B cell (primary cell): ENCODE data around the gene CBARP. TPM values are rescaled to one million over a fixed set of nuclear protein-coding genes. Genes with fewer than 3 reads are reported as not detected.
A peak's percentile ranks its signal among the peaks of the same experiment; 100 is the strongest.

ENCODE experiments used
- ATAC-seq: fragments of 200-7000 bp; cut with Tn5 transposase; one replicate; pipeline ENCODE4 v1.10.0; 2021; ENCODE audit warnings: low read depth, mild to moderate bottlenecking, moderate number of reproducible peaks, moderate library complexity
- CTCF ChIA-PET: fragments of 350-600 bp; sonication (Branson Sonifier 250); formaldehyde crosslinking; loops from one replicate; lab custom pipeline; 2021; ENCODE audit warnings: antibody characterized with exemption, inconsistent platforms; lab: Charles Lee
- POLR2A ChIA-PET: fragments of 350-600 bp; sonication (Branson Sonifier 250); formaldehyde crosslinking; loops from one replicate; lab custom pipeline; 2021; ENCODE audit warnings: antibody characterized with exemption; lab: Charles Lee
- DNase-seq: peaks from one replicate; pipeline ENCODE4 v3.0.0; 2013
- H2AFZ ChIP-seq: 2 replicates; pipeline ENCODE4 v1.6.1; 2012; ENCODE audit warnings: mild to moderate bottlenecking, low read depth, low read length; ENCODE audit not compliant: insufficient read depth, poor library complexity, severe bottlenecking
- H3K27ac ChIP-seq, 2 donors: 1 replicate in 1 of 2; 2 replicates in 1 of 2; pipeline ENCODE4 v1.5.1; 2012 to 2013; ENCODE audit warnings: low read length in 2 of 2, mild to moderate bottlenecking in 2 of 2, moderate library complexity in 1 of 2
- H3K27me3 ChIP-seq, 4 experiments: fragments of 200-600 bp in 1 of 4; sonication (generic) in 1 of 4; replicated peaks in 1 of 4; 1 replicate in 2 of 4; 2 replicates in 2 of 4; pipeline versions ENCODE4 v1.6.1 to v1.7.0; 2013 to 2016; ENCODE audit warnings: low read length in 3 of 4, mild to moderate bottlenecking in 2 of 4, mixed read lengths in 1 of 4, moderate library complexity in 1 of 4; ENCODE audit not compliant: insufficient read depth in 4 of 4, control insufficient read depth in 3 of 4; ENCODE audit errors: control extremely low read depth in 1 of 4
- H3K36me3 ChIP-seq, 2 experiments: replicated peaks in 1 of 2; 1 replicate in 1 of 2; 2 replicates in 1 of 2; pipeline versions ENCODE4 v1.6.1 to v1.7.1; 2013; ENCODE audit warnings: low read length in 1 of 2; ENCODE audit not compliant: insufficient read depth in 2 of 2, control insufficient read depth in 1 of 2; ENCODE audit errors: control extremely low read depth in 1 of 2, extremely low read depth in 1 of 2
- H3K4me1 ChIP-seq, 2 donors: fragments of 200-600 bp in 1 of 2; sonication (generic) in 1 of 2; 1 replicate in 1 of 2; 2 replicates in 1 of 2; pipeline versions ENCODE4 v1.5.1 to v1.6.1; 2013 to 2017; ENCODE audit warnings: low read length in 2 of 2; ENCODE audit not compliant: control insufficient read depth in 2 of 2, insufficient read depth in 2 of 2
- H3K4me2 ChIP-seq: replicated peaks from 2 replicates; pipeline ENCODE3; 2012; ENCODE audit warnings: mild to moderate bottlenecking, low read depth, low read length; ENCODE audit not compliant: poor library complexity, severe bottlenecking
- H3K4me3 ChIP-seq, 5 experiments: fragments of 200-600 bp in 1 of 5; sonication (generic) in 1 of 5; 1 replicate in 3 of 5; 2 replicates in 2 of 5; pipeline versions ENCODE4 v1.5.1 to v1.7.0; 2011 to 2016; ENCODE audit warnings: low read length in 4 of 5, mild to moderate bottlenecking in 4 of 5, low read depth in 2 of 5, control low read depth in 1 of 5, moderate library complexity in 1 of 5; ENCODE audit not compliant: insufficient read depth in 1 of 5; ENCODE audit errors: control extremely low read depth in 1 of 5, extremely low read depth in 1 of 5
- H3K79me2 ChIP-seq: fragments of 200-600 bp; sonication (generic); one replicate; pipeline ENCODE4 v1.6.0; 2016; ENCODE audit warnings: low read length; ENCODE audit not compliant: control insufficient read depth, insufficient read depth
- H3K9ac ChIP-seq: fragments of 200-600 bp; sonication (generic); 2 replicates; pipeline ENCODE4 v1.6.1; 2017; ENCODE audit warnings: mild to moderate bottlenecking, low read length, moderate library complexity
- H3K9me3 ChIP-seq, 3 donors: one replicate each; pipeline versions ENCODE4 v1.6.1 to v1.7.1; 2013; ENCODE audit warnings: low read length in 2 of 3; ENCODE audit not compliant: control insufficient read depth in 2 of 3, insufficient read depth in 1 of 3; ENCODE audit errors: control extremely low read depth in 1 of 3
- H4K20me1 ChIP-seq: 2 replicates; pipeline ENCODE4 v1.6.0; 2012; ENCODE audit warnings: mild to moderate bottlenecking, low read length; ENCODE audit not compliant: insufficient read depth, control insufficient read depth, poor library complexity, severe bottlenecking
- H3K27ac Mint-ChIP-seq: one replicate; pipeline ENCODE4 v1.8.0; 2021; ENCODE audit warnings: mixed read lengths
- H3K27me3 Mint-ChIP-seq: one replicate; pipeline ENCODE4 v1.8.0; 2021; ENCODE audit warnings: mixed read lengths
- H3K4me1 Mint-ChIP-seq: one replicate; pipeline ENCODE4 v1.8.0; 2021; ENCODE audit warnings: mixed read lengths
- H3K4me3 Mint-ChIP-seq: one replicate; pipeline ENCODE4 v1.8.0; 2021; ENCODE audit warnings: mixed read lengths
- H3K9me3 Mint-ChIP-seq: one replicate; pipeline ENCODE4 v1.8.0; 2022; ENCODE audit warnings: mixed read lengths; ENCODE audit not compliant: insufficient read depth
- EZH2 ChIP-seq: IDR thresholded peaks from 2 replicates; pipeline ENCODE4 v1.6.1; 2012; ENCODE audit warnings: borderline replicate concordance, low read depth, mild to moderate bottlenecking, moderate library complexity, low read length; ENCODE audit not compliant: insufficient read depth, poor library complexity, severe bottlenecking
- WGBS: methylation state at CpG from one replicate; pipeline ENCODE4 v1.1.5; 2013; ENCODE audit warnings: missing lambda C conversion rate; ENCODE audit not compliant: insufficient coverage; 5-methylcytosine and 5-hydroxymethylcytosine counted together
- intact Hi-C: fragments of 100-400 bp; cut with micrococcal nuclease; formaldehyde crosslinking; loops from one replicate; pipeline ENCODE4 v1.10.0; 2022
- polyA plus RNA-seq: library from polyadenylated mRNA; depleted of rRNA; stranded (reverse); fragments of >200 nt; gene quantifications from 2 replicates; pipeline ENCODE4 v1.2.3, GENCODE V29; 2012
- total RNA-seq, 2 donors: library from RNA; stranded (reverse); fragments of 120-200 nt in 1 of 2; gene quantifications; 1 replicate in 1 of 2; 2 replicates in 1 of 2; pipeline versions ENCODE4 v1.2.3 to v1.2.4, GENCODE V29; 2013 to 2022
- TF ChIP-seq, protein P1 (sequence below): fragments of 200-600 bp; IDR thresholded peaks from one replicate; pipeline ENCODE4 v1.8.0; 2022; ENCODE audit warnings: antibody characterized with exemption, mild to moderate bottlenecking

CBARP gene
- total and polyA plus RNA-seq, 2 donors (not counting 1 experiment from before 2014, with no cell fraction given) = not detected

DNA sequence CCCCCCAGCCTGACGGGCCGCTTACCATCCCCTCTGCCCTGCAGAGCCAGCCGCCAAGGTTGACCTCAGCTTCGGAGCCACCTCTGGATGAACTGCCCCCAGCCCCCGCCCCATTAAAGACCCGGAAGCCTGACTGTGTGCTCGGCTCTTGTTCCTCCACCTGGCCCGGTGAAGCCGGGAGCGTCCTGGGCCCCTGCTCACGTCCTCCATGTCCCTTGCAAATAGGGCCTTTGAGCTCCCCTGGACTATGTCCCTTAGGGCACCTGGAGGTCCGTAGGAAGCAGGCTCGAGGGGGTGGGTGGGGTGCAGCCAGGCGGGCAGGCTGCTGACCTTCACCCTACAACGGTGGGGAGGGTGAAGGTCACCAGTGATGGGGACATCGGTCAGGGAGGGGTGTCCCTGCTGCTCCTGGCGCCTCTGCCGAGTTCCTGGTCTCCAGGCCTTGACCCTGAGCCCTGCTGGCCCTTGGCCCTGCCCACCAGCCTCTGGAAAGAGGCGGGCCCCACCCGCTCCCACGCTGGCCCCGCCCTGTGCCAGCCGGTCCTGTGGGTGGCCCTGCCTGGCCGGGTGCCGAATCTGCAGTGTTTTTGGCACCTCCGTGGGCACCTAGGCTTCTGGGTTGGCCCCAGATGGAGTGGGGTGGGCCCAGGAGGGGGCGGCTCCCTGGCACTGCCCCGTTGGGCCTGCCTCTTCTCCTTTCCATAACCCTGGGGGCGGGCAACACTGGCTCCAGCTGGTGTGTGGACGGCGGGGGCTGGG, 7.1 kb upstream of the CBARP start:
- 37% methylated on average over 26 of the region's 31 CpGs for WGBS
- H3K79me2 ChIP-seq = peaks cover 25% of the 10 kb centered on the region
- ChIA-PET CTCF (interaction anchor here (0.5 to 8.0 kb wide), 43 partner anchors 9 to 381 kb away, joined by 3 to 658 read pairs (median 4); partner anchors contain the start of genes ABCA7, CIRBP, FAM174C and MED16), POLR2A (interaction anchor here (0.6 to 7.8 kb wide), 12 partner anchors 8 to 298 kb away, joined by 3 to 402 read pairs (median 8); partner anchors contain the start of genes ARHGAP45, CIRBP, CNN2 and FAM174C)
- peak overlapping the region in 4 of 5 experiments; percentile 10 to 52 (median 30) for H3K4me3 ChIP-seq
- H3K9me3 ChIP-seq = no peaks in the 10 kb centered on the region
- ATAC-seq (no peak), DNase-seq (no peak)
- Mint-ChIP-seq H3K27me3 (no peaks in the 10 kb centered on the region), H3K27ac (peak overlapping the region; percentile 95), H3K4me1 (peaks cover 28% of the 10 kb centered on the region), H3K9me3 (no peaks in the 10 kb centered on the region), H3K4me3 (peak overlapping the region; percentile 84)
- H3K27me3 ChIP-seq = no peaks in the 10 kb centered on the region
- intact Hi-C loops = loop anchor here (1.0 to 10.0 kb wide), 8 partner anchors 21 to 1940 kb away; partner anchors contain the start of genes CNN2, GPX4, NCLN and NDUFS7
- peak overlapping the region; percentile 56 for H3K9ac ChIP-seq
- H3K4me1 ChIP-seq = peaks cover 36 to 58% of the 10 kb centered on the region in 2 donors
- peak overlapping the region; percentile 90 for H3K4me2 ChIP-seq
- H2AFZ ChIP-seq = peak overlapping the region; percentile 59
- TF ChIP-seq EZH2 = no peak
- TF ChIP-seq, protein P1, sequence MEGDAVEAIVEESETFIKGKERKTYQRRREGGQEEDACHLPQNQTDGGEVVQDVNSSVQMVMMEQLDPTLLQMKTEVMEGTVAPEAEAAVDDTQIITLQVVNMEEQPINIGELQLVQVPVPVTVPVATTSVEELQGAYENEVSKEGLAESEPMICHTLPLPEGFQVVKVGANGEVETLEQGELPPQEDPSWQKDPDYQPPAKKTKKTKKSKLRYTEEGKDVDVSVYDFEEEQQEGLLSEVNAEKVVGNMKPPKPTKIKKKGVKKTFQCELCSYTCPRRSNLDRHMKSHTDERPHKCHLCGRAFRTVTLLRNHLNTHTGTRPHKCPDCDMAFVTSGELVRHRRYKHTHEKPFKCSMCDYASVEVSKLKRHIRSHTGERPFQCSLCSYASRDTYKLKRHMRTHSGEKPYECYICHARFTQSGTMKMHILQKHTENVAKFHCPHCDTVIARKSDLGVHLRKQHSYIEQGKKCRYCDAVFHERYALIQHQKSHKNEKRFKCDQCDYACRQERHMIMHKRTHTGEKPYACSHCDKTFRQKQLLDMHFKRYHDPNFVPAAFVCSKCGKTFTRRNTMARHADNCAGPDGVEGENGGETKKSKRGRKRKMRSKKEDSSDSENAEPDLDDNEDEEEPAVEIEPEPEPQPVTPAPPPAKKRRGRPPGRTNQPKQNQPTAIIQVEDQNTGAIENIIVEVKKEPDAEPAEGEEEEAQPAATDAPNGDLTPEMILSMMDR = no peak
- H4K20me1 ChIP-seq = peaks cover 19% of the 10 kb centered on the region
- peaks cover 0 to 4% of the 10 kb centered on the region in 2 experiments for H3K36me3 ChIP-seq
- peak overlapping the region; percentile 48 to 53 for H3K27ac ChIP-seq
